ENCODE measurements around the gene ECHDC3.
A peak's percentile ranks its signal among the peaks of the same experiment; 100 is the strongest.

The ECHDC3 gene

GRCh38 chr10:11754173-11754572 lies 12.0 kb downstream of the ECHDC3 start:
- DNase-seq = no peak

- no peak for DNase-seq
Observed at GRCh38 chr10:11754620-11755019, 12.4 kb downstream of the ECHDC3 start.

- no peak for DNase-seq
Observed at GRCh38 chr10:11755512-11756263, 13.5 kb downstream of the ECHDC3 start.

- no peak for DNase-seq
Observed at GRCh38 chr10:11756766-11757315, 14.7 kb downstream of the ECHDC3 start.

- DNase-seq = no peak
Observed at GRCh38 chr10:11757454-11757820, 15.3 kb downstream of the ECHDC3 start.

- peak; percentile 92 for DNase-seq
Observed at GRCh38 chr10:11757821-11758463, 15.8 kb downstream of the ECHDC3 start.

- no peak for DNase-seq
Observed at GRCh38 chr10:11758527-11759236, 16.5 kb downstream of the ECHDC3 start.

GRCh38 chr10:11759347-11759746 lies 17.2 kb downstream of the ECHDC3 start:
- no peak for DNase-seq

- DNase-seq = no peak
Observed at GRCh38 chr10:11760151-11760550, 18.0 kb downstream of the ECHDC3 start.

- no peak for DNase-seq
Observed at GRCh38 chr10:11760861-11761260, 18.7 kb downstream of the ECHDC3 start.

- no peak for DNase-seq
Observed at GRCh38 chr10:11761431-11761830, 19.2 kb downstream of the ECHDC3 start.

GRCh38 chr10:11762706-11763500 lies 20.7 kb downstream of the ECHDC3 start:
- DNase-seq = no peak

- DNase-seq = no peak
Observed at GRCh38 chr10:11763501-11763861, 21.3 kb downstream of the ECHDC3 start.

GRCh38 chr10:11765141-11765540 lies 23.0 kb downstream of the ECHDC3 start:
- DNase-seq = no peak

- no peak for DNase-seq
Observed at GRCh38 chr10:11772575-11773288, 30.6 kb downstream of the ECHDC3 start.

GRCh38 chr10:11773761-11774441 lies 31.7 kb downstream of the ECHDC3 start:
- DNase-seq = no peak

- DNase-seq = no peak
Observed at GRCh38 chr10:11775412-11775811, 33.2 kb downstream of the ECHDC3 start.

GRCh38 chr10:11776080-11776479 lies 33.9 kb downstream of the ECHDC3 start:
- DNase-seq = no peak

GRCh38 chr10:11781114-11781513 lies 38.9 kb downstream of the ECHDC3 start:
- no peak for DNase-seq

GRCh38 chr10:11782793-11783557 lies 40.8 kb downstream of the ECHDC3 start:
- DNase-seq = no peak

GRCh38 chr10:11783558-11783865 lies 41.3 kb downstream of the ECHDC3 start:
- no peak for DNase-seq

Measured in activated effector memory CD4-positive, alpha-beta T cell treated with anti-CD3 and anti-CD28 coated beads, Interleukin-2, amount 50 U/mL, for 16 hours (primary cell).